Measurements from ENCODE around the gene ACBD3. TPM values are rescaled to one million over a fixed set of nuclear protein-coding genes. Genes with fewer than 3 reads are reported as not detected.

The ACBD3 gene
- total RNA-seq, 6 donors from 2014 or later = 39.8 to 71.4 (median 40.8) TPM

- DNase-seq (peak in 1 of 2 donors; percentile 51), ATAC-seq (ENCODE audit: low FRiP score in 2 of 2) (peak; percentile 18 to 78)
- peak overlapping the region; percentile 67 to 81 (median 75) for H3K27ac ChIP-seq
- peaks cover 0 to 31% (median 18%) of the 10 kb centered on the region in 4 donors for H3K4me1 ChIP-seq
- WGBS, 2 donors = 45 to 60% methylated on average over 8 of the region's 8 CpGs
- H3K27me3 ChIP-seq = no peaks in the 10 kb centered on the region
- no peaks in the 10 kb centered on the region for H3K9me3 ChIP-seq
- TF ChIP-seq POLR2A (IDR thresholded peaks at IDR 0.05) = no peak
- peak; percentile 34 to 50 for TF ChIP-seq POLR2AphosphoS5 (IDR thresholded peaks at IDR 0.05)
- TF ChIP-seq EP300 (IDR thresholded peaks at IDR 0.05) = peak in 1 of 4 donors; percentile 5
- no peaks in the 10 kb centered on the region for H3K36me3 ChIP-seq
- H3K4me3 ChIP-seq = peak overlapping the region in 1 of 4 donors; percentile 20
Measured at GRCh38 chr1:226128487-226129075, 58.0 kb downstream of the ACBD3 start.

GRCh38 chr1:226126824-226127569 lies 59.5 kb downstream of the ACBD3 start:
- peak overlapping the region; percentile 67 to 81 (median 75) for H3K27ac ChIP-seq
- WGBS, 2 donors = 72 to 76% methylated on average over 24 to 25 of the region's 31 CpGs

GRCh38 chr1:226125831-226126230 lies 60.7 kb downstream of the ACBD3 start:
- no peak overlapping the region for H3K27ac ChIP-seq
- no peaks in the 10 kb centered on the region for H3K27me3 ChIP-seq
- ATAC-seq (ENCODE audit: low FRiP score in 2 of 2) (no peak), DNase-seq (peak in 1 of 2 donors; percentile 79)
- no peak overlapping the region for H3K4me3 ChIP-seq
- TF ChIP-seq EP300 (IDR thresholded peaks at IDR 0.05) (no peak), POLR2AphosphoS5 (IDR thresholded peaks at IDR 0.05) (no peak), CTCF (IDR thresholded peaks at IDR 0.05) (no peak), POLR2A (IDR thresholded peaks at IDR 0.05) (no peak)
- peaks cover 7 to 40% (median 28%) of the 10 kb centered on the region in 4 donors for H3K4me1 ChIP-seq
- H3K36me3 ChIP-seq = no peaks in the 10 kb centered on the region
- WGBS, 2 donors = 94% methylated on average over 10 of the region's 10 CpGs
- no peaks in the 10 kb centered on the region for H3K9me3 ChIP-seq

More at GRCh38 chr1:226126824-226127569, 59.5 kb downstream of the ACBD3 start:
- no peaks in the 10 kb centered on the region for H3K27me3 ChIP-seq
- peak in 1 of 2 donors; percentile 85 for DNase-seq
- H3K36me3 ChIP-seq = no peaks in the 10 kb centered on the region
- TF ChIP-seq EP300 (IDR thresholded peaks at IDR 0.05) (no peak), POLR2A (IDR thresholded peaks at IDR 0.05) (no peak), CTCF (IDR thresholded peaks at IDR 0.05) (no peak), POLR2AphosphoS5 (IDR thresholded peaks at IDR 0.05) (no peak)
- ATAC-seq (ENCODE audit: low FRiP score in 2 of 2) = no peak
- peaks cover 3 to 34% (median 22%) of the 10 kb centered on the region in 4 donors for H3K4me1 ChIP-seq
- no peak overlapping the region for H3K4me3 ChIP-seq
- H3K9me3 ChIP-seq = no peaks in the 10 kb centered on the region

- H3K4me3 ChIP-seq = no peak overlapping the region
- no peak overlapping the region for H3K27ac ChIP-seq
- peaks cover 7 to 41% (median 28%) of the 10 kb centered on the region in 4 donors for H3K4me1 ChIP-seq
- DNase-seq (peak; percentile 89 to 90), ATAC-seq (ENCODE audit: low FRiP score in 2 of 2) (peak; percentile 64 to 67)
- no peaks in the 10 kb centered on the region for H3K27me3 ChIP-seq
- WGBS, 2 donors = 2 to 3% methylated on average over 9 to 12 of the region's 12 CpGs
- H3K36me3 ChIP-seq = no peaks in the 10 kb centered on the region
- peak; percentile 91 to 96 (median 93) for TF ChIP-seq CTCF (IDR thresholded peaks at IDR 0.05)
- TF ChIP-seq POLR2AphosphoS5 (IDR thresholded peaks at IDR 0.05) = no peak
- no peak for TF ChIP-seq POLR2A (IDR thresholded peaks at IDR 0.05)
- H3K9me3 ChIP-seq = no peaks in the 10 kb centered on the region
Measured at GRCh38 chr1:226125097-226125630, 61.4 kb downstream of the ACBD3 start.

Measured in upper lobe of left lung (tissue), 6 donors.